ENCODE results near the gene ABLIM2.

Gene ABLIM2

DNA sequence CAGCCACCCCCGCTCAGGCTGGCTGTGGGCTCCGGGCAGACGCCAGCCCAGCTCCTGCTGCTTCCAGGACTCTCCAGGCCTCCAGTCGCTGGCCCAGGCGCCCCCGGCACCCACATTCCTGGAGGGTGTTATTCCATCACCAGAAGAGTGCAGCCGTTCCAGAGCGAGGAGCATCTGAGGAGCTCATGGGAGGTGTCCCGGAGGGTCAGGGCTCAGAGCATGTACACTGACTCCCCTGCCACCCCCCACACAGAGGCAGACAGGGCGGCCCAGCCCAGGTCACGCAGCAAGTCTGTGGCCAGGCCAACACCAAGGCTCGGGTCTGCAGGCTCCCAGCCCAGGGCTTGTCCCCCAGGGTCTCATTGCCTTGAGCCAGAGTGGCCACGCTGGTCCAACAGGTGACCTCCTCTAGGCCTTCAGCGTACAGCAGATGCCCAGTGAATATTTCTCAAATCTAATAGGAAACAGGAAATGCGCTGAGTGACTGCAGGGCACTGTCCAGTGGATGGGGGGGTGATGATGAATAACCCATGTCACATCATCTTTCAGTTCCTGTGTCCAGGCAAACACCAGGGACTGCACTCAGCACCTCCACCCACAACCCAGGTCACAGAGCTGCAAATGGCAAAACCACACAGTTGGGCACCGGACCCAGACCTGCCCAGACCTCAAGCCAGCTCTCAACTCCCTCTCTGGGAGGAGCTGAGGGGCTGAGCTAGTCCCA is 37.2 kb downstream of the ABLIM2 start:
- Histone ChIP-seq H3K9me3 (ENCODE audit: control insufficient read depth, low read length) (no peaks in the 10 kb centered on the region), H3K27me3 (ENCODE audit: control insufficient read depth, insufficient read depth, low read length, poor library complexity, severe bottlenecking) (no peaks in the 10 kb centered on the region)
- WGBS, 2 experiments, result 95 to 96% methylated on average over 15 to 16 of the region's 16 CpGs

DNA sequence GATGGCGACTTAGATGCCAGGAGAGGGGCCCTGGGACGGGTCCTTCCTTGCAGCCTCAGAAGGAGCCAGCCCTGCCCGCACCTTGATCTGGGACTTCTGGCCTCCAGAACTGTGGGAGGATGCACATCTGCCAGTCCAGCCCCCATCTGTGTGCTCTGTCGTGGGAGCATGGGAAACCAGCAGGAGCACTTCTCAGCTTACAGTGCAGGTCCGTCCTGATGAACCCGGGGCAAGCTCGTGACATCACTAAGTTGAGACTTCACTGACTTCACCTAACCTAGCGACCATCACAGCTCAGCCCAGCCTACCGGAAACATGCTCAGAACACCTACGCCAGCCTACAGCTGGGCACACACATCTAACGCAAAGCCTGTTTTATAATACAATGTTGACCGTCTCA is 38.1 kb downstream of the ABLIM2 start:
- no peaks in the 10 kb centered on the region for H3K9me3 ChIP-seq (ENCODE audit: control insufficient read depth, low read length)
- H3K27ac ChIP-seq (ENCODE audit: insufficient read depth, low read depth, low read length, poor library complexity, severe bottlenecking), result no peak overlapping the region
- no peaks in the 10 kb centered on the region for H3K4me1 ChIP-seq (ENCODE audit: control insufficient read depth, insufficient read depth, low read length)
- H3K27me3 ChIP-seq (ENCODE audit: control insufficient read depth, insufficient read depth, low read length, poor library complexity, severe bottlenecking), result no peaks in the 10 kb centered on the region
- H3K4me3 ChIP-seq (ENCODE audit: insufficient read depth, low read depth, low read length), result no peak overlapping the region
- no peaks in the 10 kb centered on the region for H3K36me3 ChIP-seq (ENCODE audit: control insufficient read depth, insufficient read depth, low read length)
- 85 to 87% methylated on average over 12 of the region's 12 CpGs for WGBS, 2 experiments

More for the DNA sequence above, 37.2 kb downstream of the ABLIM2 start:
- Histone ChIP-seq H3K27ac (ENCODE audit: insufficient read depth, low read depth, low read length, poor library complexity, severe bottlenecking) (no peak overlapping the region), H3K4me3 (ENCODE audit: insufficient read depth, low read depth, low read length) (no peak overlapping the region), H3K4me1 (ENCODE audit: control insufficient read depth, insufficient read depth, low read length) (no peaks in the 10 kb centered on the region), H3K36me3 (ENCODE audit: control insufficient read depth, insufficient read depth, low read length) (no peaks in the 10 kb centered on the region)

DNA sequence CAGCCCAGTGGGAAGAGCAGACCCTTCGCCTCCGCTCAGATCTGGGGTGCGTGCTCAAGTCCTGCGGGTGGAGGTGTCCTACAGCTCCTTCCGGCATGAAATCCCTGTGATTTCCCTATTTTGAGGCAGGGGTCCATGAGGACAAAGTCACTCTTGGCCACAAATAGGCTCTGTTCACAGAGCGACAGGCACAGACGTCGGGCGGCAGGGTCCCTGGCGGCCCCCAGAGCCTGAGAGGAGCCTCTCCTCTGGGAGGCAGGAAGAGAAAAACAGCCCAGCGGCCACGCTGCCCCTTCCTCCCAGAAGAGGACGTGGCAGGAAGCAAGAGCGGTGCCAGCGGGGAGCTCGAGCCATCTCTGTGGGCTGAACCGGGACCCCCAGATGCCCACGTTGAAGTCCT is 38.7 kb downstream of the ABLIM2 start:
- Histone ChIP-seq H3K4me1 (ENCODE audit: control insufficient read depth, insufficient read depth, low read length) (no peaks in the 10 kb centered on the region), H3K27me3 (ENCODE audit: control insufficient read depth, insufficient read depth, low read length, poor library complexity, severe bottlenecking) (no peaks in the 10 kb centered on the region), H3K9me3 (ENCODE audit: control insufficient read depth, low read length) (no peaks in the 10 kb centered on the region), H3K27ac (ENCODE audit: insufficient read depth, low read depth, low read length, poor library complexity, severe bottlenecking) (no peak overlapping the region), H3K36me3 (ENCODE audit: control insufficient read depth, insufficient read depth, low read length) (no peaks in the 10 kb centered on the region), H3K4me3 (ENCODE audit: insufficient read depth, low read depth, low read length) (no peak overlapping the region)
- 89 to 91% methylated on average over 18 of the region's 18 CpGs for WGBS, 2 experiments

DNA sequence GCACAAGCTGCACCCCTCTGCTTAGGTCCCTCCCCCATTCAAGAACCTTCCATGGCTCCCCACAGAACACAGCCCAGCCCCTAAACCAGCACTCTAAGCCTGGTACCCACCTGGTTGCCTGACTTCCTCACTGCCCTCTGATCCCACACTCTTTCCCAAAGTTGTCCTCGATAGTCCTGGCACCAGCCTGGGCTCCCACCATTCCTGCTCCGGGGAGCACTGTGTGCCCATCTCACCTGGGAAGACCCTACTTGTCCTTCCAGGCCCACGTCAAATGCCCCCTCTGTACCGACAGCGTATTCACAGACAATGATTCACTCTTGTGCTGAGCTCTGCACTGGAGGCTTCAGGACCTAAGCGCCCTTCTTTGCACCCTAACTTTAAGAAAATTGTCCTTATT is 40.1 kb downstream of the ABLIM2 start:
- 93 to 95% methylated on average over 6 of the region's 6 CpGs for WGBS, 2 experiments
- no peaks in the 10 kb centered on the region for H3K4me1 ChIP-seq (ENCODE audit: control insufficient read depth, insufficient read depth, low read length)
- no peaks in the 10 kb centered on the region for H3K9me3 ChIP-seq (ENCODE audit: control insufficient read depth, low read length)
- H3K27me3 ChIP-seq (ENCODE audit: control insufficient read depth, insufficient read depth, low read length, poor library complexity, severe bottlenecking), result no peaks in the 10 kb centered on the region
- no peak overlapping the region for H3K4me3 ChIP-seq (ENCODE audit: insufficient read depth, low read depth, low read length)
- H3K36me3 ChIP-seq (ENCODE audit: control insufficient read depth, insufficient read depth, low read length), result no peaks in the 10 kb centered on the region
- H3K27ac ChIP-seq (ENCODE audit: insufficient read depth, low read depth, low read length, poor library complexity, severe bottlenecking), result no peak overlapping the region

GRCh38 chr4:8118035-8118434 is 40.6 kb downstream of the ABLIM2 start:
- Histone ChIP-seq H3K36me3 (ENCODE audit: control insufficient read depth, insufficient read depth, low read length) (no peaks in the 10 kb centered on the region), H3K9me3 (ENCODE audit: control insufficient read depth, low read length) (no peaks in the 10 kb centered on the region), H3K27me3 (ENCODE audit: control insufficient read depth, insufficient read depth, low read length, poor library complexity, severe bottlenecking) (no peaks in the 10 kb centered on the region), H3K27ac (ENCODE audit: insufficient read depth, low read depth, low read length, poor library complexity, severe bottlenecking) (no peak overlapping the region), H3K4me3 (ENCODE audit: insufficient read depth, low read depth, low read length) (no peak overlapping the region), H3K4me1 (ENCODE audit: control insufficient read depth, insufficient read depth, low read length) (no peaks in the 10 kb centered on the region)
- 93 to 94% methylated on average over 6 of the region's 6 CpGs for WGBS, 2 experiments

DNA sequence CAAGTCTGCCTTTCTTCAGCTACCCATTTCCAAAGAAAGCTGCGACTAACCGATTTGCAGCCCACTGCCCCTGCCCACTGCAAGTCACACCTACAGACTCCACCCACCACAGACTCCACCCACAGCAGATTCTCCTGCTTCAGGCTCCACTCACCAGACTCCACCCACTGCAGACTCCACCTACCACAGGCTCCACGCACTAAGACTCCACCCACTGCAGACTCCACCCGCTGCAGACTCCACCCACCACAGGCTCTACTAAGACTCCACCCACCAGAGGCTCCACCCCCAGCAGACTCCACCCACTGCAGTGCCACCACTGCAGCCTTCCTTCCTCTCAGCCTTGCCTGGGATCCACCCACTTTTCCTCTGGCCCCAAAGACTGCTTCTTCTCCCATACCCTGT is 41.3 kb downstream of the ABLIM2 start:
- no peaks in the 10 kb centered on the region for H3K9me3 ChIP-seq (ENCODE audit: control insufficient read depth, low read length)
- H3K4me3 ChIP-seq (ENCODE audit: insufficient read depth, low read depth, low read length), result no peak overlapping the region
- no peaks in the 10 kb centered on the region for H3K4me1 ChIP-seq (ENCODE audit: control insufficient read depth, insufficient read depth, low read length)
- H3K27me3 ChIP-seq (ENCODE audit: control insufficient read depth, insufficient read depth, low read length, poor library complexity, severe bottlenecking), result no peaks in the 10 kb centered on the region
- H3K36me3 ChIP-seq (ENCODE audit: control insufficient read depth, insufficient read depth, low read length), result no peaks in the 10 kb centered on the region
- no peak overlapping the region for H3K27ac ChIP-seq (ENCODE audit: insufficient read depth, low read depth, low read length, poor library complexity, severe bottlenecking)
- WGBS, 2 experiments, result 65 to 68% methylated on average over 4 of the region's 4 CpGs

DNA sequence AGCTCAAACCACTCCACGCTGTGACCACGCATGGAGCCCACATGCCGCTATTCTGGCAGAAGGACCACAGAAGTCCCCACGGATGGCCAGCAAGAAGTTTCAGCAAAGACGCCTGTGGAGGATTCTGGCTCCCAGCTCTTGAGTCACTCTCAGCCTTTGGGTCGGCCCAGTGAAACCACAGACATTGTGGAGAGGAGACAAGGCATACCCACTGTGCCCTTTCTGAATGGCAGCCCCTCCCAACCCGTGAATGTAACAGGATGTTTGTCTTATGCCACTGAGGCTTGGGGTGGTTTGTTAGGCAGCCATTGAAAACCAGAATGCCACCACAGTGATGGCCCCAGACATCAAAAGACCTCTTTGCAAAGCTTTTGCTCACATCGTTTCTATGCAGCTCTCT is 42.7 kb downstream of the ABLIM2 start:
- WGBS, 2 experiments, result 77 to 79% methylated on average over 8 of the region's 8 CpGs
- no peaks in the 10 kb centered on the region for H3K27me3 ChIP-seq (ENCODE audit: control insufficient read depth, insufficient read depth, low read length, poor library complexity, severe bottlenecking)
- H3K27ac ChIP-seq (ENCODE audit: insufficient read depth, low read depth, low read length, poor library complexity, severe bottlenecking), result no peak overlapping the region
- no peak overlapping the region for H3K4me3 ChIP-seq (ENCODE audit: insufficient read depth, low read depth, low read length)
- H3K36me3 ChIP-seq (ENCODE audit: control insufficient read depth, insufficient read depth, low read length), result no peaks in the 10 kb centered on the region
- H3K9me3 ChIP-seq (ENCODE audit: control insufficient read depth, low read length), result no peaks in the 10 kb centered on the region
- H3K4me1 ChIP-seq (ENCODE audit: control insufficient read depth, insufficient read depth, low read length), result no peaks in the 10 kb centered on the region

- Histone ChIP-seq H3K4me1 (ENCODE audit: control insufficient read depth, insufficient read depth, low read length) (peaks cover under 1% of the 10 kb centered on the region), H3K27ac (ENCODE audit: insufficient read depth, low read depth, low read length, poor library complexity, severe bottlenecking) (no peak overlapping the region), H3K4me3 (ENCODE audit: insufficient read depth, low read depth, low read length) (no peak overlapping the region), H3K36me3 (ENCODE audit: control insufficient read depth, insufficient read depth, low read length) (no peaks in the 10 kb centered on the region), H3K9me3 (ENCODE audit: control insufficient read depth, low read length) (no peaks in the 10 kb centered on the region), H3K27me3 (ENCODE audit: control insufficient read depth, insufficient read depth, low read length, poor library complexity, severe bottlenecking) (no peaks in the 10 kb centered on the region)
- 73% methylated on average over 5 of the region's 5 CpGs for WGBS, 2 experiments
Measured at GRCh38 chr4:8115203-8115520, 43.5 kb downstream of the ABLIM2 start.

- Histone ChIP-seq H3K9me3 (ENCODE audit: control insufficient read depth, low read length) (no peaks in the 10 kb centered on the region), H3K4me1 (ENCODE audit: control insufficient read depth, insufficient read depth, low read length) (peaks cover 3% of the 10 kb centered on the region), H3K27me3 (ENCODE audit: control insufficient read depth, insufficient read depth, low read length, poor library complexity, severe bottlenecking) (no peaks in the 10 kb centered on the region), H3K27ac (ENCODE audit: insufficient read depth, low read depth, low read length, poor library complexity, severe bottlenecking) (no peak overlapping the region), H3K36me3 (ENCODE audit: control insufficient read depth, insufficient read depth, low read length) (no peaks in the 10 kb centered on the region), H3K4me3 (ENCODE audit: insufficient read depth, low read depth, low read length) (no peak overlapping the region)
- WGBS, 2 experiments, result 80 to 81% methylated on average over 21 of the region's 21 CpGs
Measured at GRCh38 chr4:8114456-8115202, 44.0 kb downstream of the ABLIM2 start.

DNA sequence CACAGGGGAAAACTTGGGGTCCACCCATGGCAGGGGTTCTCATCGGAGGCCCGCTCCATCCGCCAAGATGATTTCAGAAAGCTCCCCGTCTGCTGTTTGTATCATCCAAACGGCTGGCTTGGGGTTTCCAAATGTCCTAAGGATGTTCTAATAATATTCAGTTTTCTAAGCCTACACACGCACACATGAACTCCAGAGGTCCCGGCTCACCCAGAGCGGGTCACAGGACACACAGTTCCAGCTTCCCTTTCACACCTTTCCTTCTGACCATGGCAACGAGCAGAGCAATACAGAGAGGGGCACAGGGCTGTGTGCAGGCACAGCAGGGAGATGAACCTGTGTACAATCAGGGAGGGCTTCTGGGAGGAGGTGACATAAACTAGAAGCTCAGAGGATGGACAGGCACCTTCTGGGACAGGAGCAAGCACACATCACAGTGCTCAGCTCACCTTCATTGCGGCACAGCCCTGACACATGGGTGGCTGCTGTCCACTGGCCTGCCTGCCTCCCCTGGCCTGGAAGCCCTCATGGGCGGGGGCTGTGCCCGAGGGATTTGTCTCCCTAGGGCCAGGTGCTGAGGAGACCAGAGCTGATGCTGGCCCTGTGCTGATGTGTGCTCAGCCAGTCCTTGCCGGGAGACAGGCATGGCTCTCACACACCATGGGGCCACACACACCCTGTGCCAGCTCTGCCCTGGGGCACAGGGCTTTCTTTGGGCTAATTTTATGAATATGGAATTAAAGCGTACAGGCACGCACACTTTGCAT is 44.8 kb downstream of the ABLIM2 start:
- Histone ChIP-seq H3K4me1 (ENCODE audit: control insufficient read depth, insufficient read depth, low read length) (peaks cover 3% of the 10 kb centered on the region), H3K27ac (ENCODE audit: insufficient read depth, low read depth, low read length, poor library complexity, severe bottlenecking) (no peak overlapping the region), H3K9me3 (ENCODE audit: control insufficient read depth, low read length) (no peaks in the 10 kb centered on the region), H3K27me3 (ENCODE audit: control insufficient read depth, insufficient read depth, low read length, poor library complexity, severe bottlenecking) (no peaks in the 10 kb centered on the region), H3K4me3 (ENCODE audit: insufficient read depth, low read depth, low read length) (no peak overlapping the region), H3K36me3 (ENCODE audit: control insufficient read depth, insufficient read depth, low read length) (no peaks in the 10 kb centered on the region)
- WGBS, 2 experiments, result 87% methylated on average over 15 of the region's 15 CpGs
